GM12878 (cell line): ENCODE results near the gene PRKCE. TPM values are rescaled to one million over a fixed set of nuclear protein-coding genes. Genes with fewer than 3 reads are reported as not detected.

Source experiments
- ATAC-seq: fragments of 200-7000 bp; cut with Tn5 transposase; 3 replicates; pipeline ENCODE4 v1.9.1; 2020; ENCODE audit warnings: mild to moderate bottlenecking, moderate library complexity
- BruUV-seq: library from RNA; stranded (reverse); fragments of 400-500 nt; replicated peaks from 2 replicates; lab custom pipeline; 2021; lab: Mats Ljungman, UMichigan
- CTCF ChIA-PET: fragments of 300-600 bp; sonication (Branson Sonifier 250); formaldehyde crosslinking; extraction: SDS; loops from one replicate; lab custom pipeline; 2021; ENCODE audit warnings: inconsistent platforms; lab: Yijun Ruan, JAX
- POLR2A ChIA-PET: fragments of 350-600 bp; formaldehyde crosslinking; extraction: SDS; loops from one replicate; lab custom pipeline; 2021; ENCODE audit warnings: inconsistent platforms; lab: Charles Lee
- RAD21 ChIA-PET: fragments of 300-600 bp; sonication (Branson Sonifier 250); formaldehyde crosslinking; loops from one replicate; lab custom pipeline; 2023; ENCODE audit warnings: antibody characterized with exemption; ENCODE audit not compliant: unreplicated experiment; lab: Charles Lee
- SMC1A ChIA-PET: fragments of 300-600 bp; sonication (Branson Sonifier 250); formaldehyde crosslinking; loops from one replicate; lab custom pipeline; 2023; ENCODE audit not compliant: unreplicated experiment, uncharacterized antibody; lab: Charles Lee
- DNase-seq: peaks from one replicate; pipeline ENCODE4 v3.0.0-alpha.2; 2011; ENCODE audit warnings: low read depth, low spot score
- FAIRE-seq: peaks from 3 replicates; lab custom pipeline; 2011; peaks lifted over from hg19 to GRCh38; lab: Jason Lieb, UNC
- H2AFZ ChIP-seq: 2 replicates; pipeline ENCODE4 v1.6.0; 2011; ENCODE audit warnings: low read depth, low read length, control low read depth; ENCODE audit not compliant: control insufficient read depth
- H3K27ac ChIP-seq: 2 replicates; pipeline ENCODE4 v1.5.1; 2011; ENCODE audit warnings: control low read depth; ENCODE audit not compliant: control insufficient read depth, insufficient read depth
- H3K27me3 ChIP-seq, 2 experiments: replicated peaks in 1 of 2; 2 replicates each; pipeline versions ENCODE4 v1.6.0 to v1.6.1; 2011; ENCODE audit warnings: low read length in 1 of 2; ENCODE audit not compliant: control insufficient read depth in 2 of 2, insufficient read depth in 2 of 2
- H3K36me3 ChIP-seq, 2 experiments: 2 replicates each; pipeline ENCODE4 v1.5.1; 2011; ENCODE audit warnings: low read length in 1 of 2; ENCODE audit not compliant: control insufficient read depth in 2 of 2, insufficient read depth in 2 of 2
- H3K4me1 ChIP-seq: 2 replicates; pipeline ENCODE4 v1.6.1; 2011; ENCODE audit warnings: mild to moderate bottlenecking, low read length, moderate library complexity, mixed read lengths; ENCODE audit not compliant: control insufficient read depth, insufficient read depth
- H3K4me2 ChIP-seq: 2 replicates; pipeline ENCODE4 v1.6.0; 2011; ENCODE audit warnings: control low read depth; ENCODE audit not compliant: control insufficient read depth, insufficient read depth
- H3K4me3 ChIP-seq: fragments of 200-600 bp; sonication (generic); 2 replicates; pipeline ENCODE4 v1.5.1; 2016
- H3K79me2 ChIP-seq: 2 replicates; pipeline ENCODE4 v1.6.0; 2011; ENCODE audit warnings: low read length; ENCODE audit not compliant: control insufficient read depth, insufficient read depth
- H3K9ac ChIP-seq: 2 replicates; pipeline ENCODE4 v1.8.0; 2011; ENCODE audit warnings: low read length, control low read depth, mixed read lengths; ENCODE audit not compliant: control insufficient read depth, insufficient read depth
- H3K9me3 ChIP-seq: replicated peaks from 3 replicates; pipeline ENCODE4 v1.5.1; 2011; ENCODE audit warnings: mild to moderate bottlenecking, low read length; ENCODE audit not compliant: control insufficient read depth, insufficient read depth
- H4K20me1 ChIP-seq: 2 replicates; pipeline ENCODE4 v1.6.0; 2011; ENCODE audit not compliant: control insufficient read depth, insufficient read depth
- CEBPB ChIP-seq, 2 experiments: fragments of 150-350 bp in 1 of 2; IDR thresholded peaks; 2 replicates each; pipeline ENCODE4 v1.6.1; 2012 to 2014; ENCODE audit warnings: low read depth in 2 of 2, low read length in 2 of 2, borderline replicate concordance in 1 of 2, inconsistent platforms in 1 of 2
- CHD1 ChIP-seq: IDR thresholded peaks from 2 replicates; pipeline ENCODE4 v1.6.1; 2012; ENCODE audit warnings: low read depth, low read length, improper control_type of control experiment
- CREM ChIP-seq: IDR thresholded peaks from 2 replicates; pipeline ENCODE4 v1.6.1; 2014; ENCODE audit warnings: antibody characterized with exemption, low read depth
- MEF2A ChIP-seq: IDR thresholded peaks from 2 replicates; pipeline ENCODE4 v1.6.1; 2011; ENCODE audit warnings: low read depth, mild to moderate bottlenecking, low read length, moderate library complexity; ENCODE audit not compliant: insufficient read depth
- YBX1 ChIP-seq: fragments of 450-650 bp; IDR thresholded peaks from 2 replicates; pipeline ENCODE4 v1.6.1; 2016; ENCODE audit warnings: antibody characterized with exemption
- ZNF24 ChIP-seq: fragments of 450-650 bp; IDR thresholded peaks from 2 replicates; pipeline ENCODE4 v1.6.1; 2017; ENCODE audit warnings: antibody characterized with exemption, mild to moderate bottlenecking
- WGBS: methylation state at CpG from one replicate; pipeline ENCODE4 v1.1.6; 2016; ENCODE audit warnings: low lambda C conversion rate; ENCODE audit not compliant: insufficient replicate concordance, insufficient coverage; ENCODE audit errors: missing lambda C conversion rate; 5-methylcytosine and 5-hydroxymethylcytosine counted together
- in situ Hi-C: fragments of 300-500 bp; cut with MboI; formaldehyde crosslinking; loops from 9 replicates; pipeline ENCODE4 v1.14.3; 2018; ENCODE audit warnings: mixed read lengths
- intact Hi-C: fragments of 100-400 bp; cut with micrococcal nuclease; formaldehyde crosslinking; loops from one replicate; pipeline ENCODE4 v1.14.2; 2022; ENCODE audit not compliant: unreplicated experiment
- polyA plus RNA-seq, 11 experiments: library from polyadenylated mRNA; depleted of rRNA in 4 of 11; unstranded in 6 of 11; stranded (reverse) in 5 of 11; fragments of >200 nt; fragmentation: Nextera tagmentation in 4 of 11; fragmentation: Illumina TruSeq in 1 of 11; extraction: Ambion mirVana in 4 of 11; extraction: Trizol in 1 of 11; gene quantifications; 1 replicate in 1 of 11; 2 replicates in 10 of 11; pipeline versions ENCODE4 v1.2.1 to v1.2.3, GENCODE V29; 2011 to 2016; ENCODE audit warnings: inconsistent platforms in 2 of 11, missing spikeins in 2 of 11, low read depth in 1 of 11
- total RNA-seq, 4 experiments: library from RNA; depleted of rRNA in 3 of 4; stranded (reverse); fragments of >200 nt in 3 of 4; fragmentation: Illumina TruSeq in 1 of 4; extraction: Trizol in 1 of 4; gene quantifications; 2 replicates each; pipeline versions ENCODE4 v1.2.1 to v1.2.3, GENCODE V29; 2013 to 2021
- TF ChIP-seq, protein P1 (sequence below): IDR thresholded peaks from 2 replicates; pipeline ENCODE4 v1.6.1; 2012; ENCODE audit warnings: low read depth, low read length, improper control_type of control experiment

PRKCE gene
- total and polyA plus RNA-seq, 10 of the 15 experiments (the other 5 are each of a cell fraction or from before 2014, with no cell fraction given) = 2.6 to 28.2 (median 11.3) TPM

DNA sequence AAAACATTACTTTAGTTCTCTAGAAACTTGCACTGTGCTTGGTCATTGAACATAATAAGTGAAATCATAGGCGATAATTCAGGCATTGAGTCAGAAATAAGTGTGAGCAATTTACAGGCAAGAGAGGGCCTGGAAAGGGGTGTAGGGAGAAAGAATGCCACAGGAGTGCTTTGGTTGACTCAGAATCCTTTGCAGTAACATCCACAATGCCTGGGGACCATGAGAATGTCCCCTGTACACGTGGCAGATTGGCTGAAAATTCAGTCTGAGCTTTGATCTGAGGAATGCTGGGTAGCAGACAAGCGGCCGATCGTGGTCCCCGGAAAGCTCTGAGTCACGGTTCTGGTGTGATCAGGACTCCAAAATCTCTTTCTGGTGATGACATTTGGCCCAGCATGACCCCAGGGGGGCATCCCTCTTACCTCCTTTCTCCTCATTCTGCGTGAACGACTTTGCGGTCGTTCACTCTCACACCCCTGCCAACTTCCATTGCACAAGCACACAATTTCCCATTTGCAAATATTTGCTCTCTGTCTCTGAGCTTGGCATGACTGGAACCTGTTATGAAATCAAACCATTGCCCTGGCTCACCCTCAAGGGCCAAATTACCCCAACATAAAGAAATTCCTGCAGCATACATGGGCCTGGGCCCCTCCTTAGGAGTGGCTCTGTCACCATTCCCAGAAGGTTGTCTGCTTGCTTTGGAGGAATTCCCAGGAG, 340.7 kb downstream of the PRKCE start:
- no peak overlapping the region for H3K4me2 ChIP-seq
- BruUV-seq = no TSS peak
- FAIRE-seq (no peak), ATAC-seq (no peak), DNase-seq (no peak)
- ChIA-PET RAD21 (interaction anchor here (1.4 to 2.1 kb wide), 2 partner anchors 17 to 468 kb away, joined by 4 to 10 read pairs; no protein-coding TSS in a partner anchor), POLR2A (no interaction called here), CTCF (interaction anchor here (0.6 to 2.4 kb wide), 12 partner anchors 11 to 475 kb away, joined by 3 to 34 read pairs (median 6); no protein-coding TSS in a partner anchor), SMC1A (interaction anchor here (0.6 to 2.7 kb wide), 7 partner anchors 17 to 903 kb away, joined by 3 to 25 read pairs (median 4); no protein-coding TSS in a partner anchor)
- H3K27me3 ChIP-seq = no peaks in the 10 kb centered on the region
- in situ Hi-C loops = no loop called here
- H3K4me3 ChIP-seq = no peak overlapping the region
- no peaks in the 10 kb centered on the region for H4K20me1 ChIP-seq
- no peaks in the 10 kb centered on the region for H3K9me3 ChIP-seq
- peaks cover 0 to 3% of the 10 kb centered on the region in 2 experiments; a peak in 3 of 4 replicates for H3K36me3 ChIP-seq
- no peak overlapping the region for H3K27ac ChIP-seq
- H3K9ac ChIP-seq = no peak overlapping the region
- TF ChIP-seq CHD1 = no peak
- no peak for TF ChIP-seq CREM
- TF ChIP-seq ZNF24 = no peak
- TF ChIP-seq, protein P1, sequence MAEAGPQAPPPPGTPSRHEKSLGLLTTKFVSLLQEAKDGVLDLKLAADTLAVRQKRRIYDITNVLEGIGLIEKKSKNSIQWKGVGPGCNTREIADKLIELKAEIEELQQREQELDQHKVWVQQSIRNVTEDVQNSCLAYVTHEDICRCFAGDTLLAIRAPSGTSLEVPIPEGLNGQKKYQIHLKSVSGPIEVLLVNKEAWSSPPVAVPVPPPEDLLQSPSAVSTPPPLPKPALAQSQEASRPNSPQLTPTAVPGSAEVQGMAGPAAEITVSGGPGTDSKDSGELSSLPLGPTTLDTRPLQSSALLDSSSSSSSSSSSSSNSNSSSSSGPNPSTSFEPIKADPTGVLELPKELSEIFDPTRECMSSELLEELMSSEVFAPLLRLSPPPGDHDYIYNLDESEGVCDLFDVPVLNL = no peak
- TF ChIP-seq YBX1 = no peak
- no peak for TF ChIP-seq MEF2A
- no peak for TF ChIP-seq CEBPB (IDR thresholded peaks at IDR 0.05; ENCODE audit: borderline replicate concordance in 1 of 2, low read depth in 2 of 2, low read length in 2 of 2)
- H3K79me2 ChIP-seq = no peaks in the 10 kb centered on the region
- H3K4me1 ChIP-seq = no peaks in the 10 kb centered on the region
- intact Hi-C loops = loop anchor here (5.0 kb wide), 2 partner anchors 350 to 660 kb away; no protein-coding TSS in a partner anchor
- H2AFZ ChIP-seq = no peak overlapping the region
- 72% methylated on average over 11 of the region's 11 CpGs for WGBS
